Measurements from ENCODE around the gene GPANK1.

DNA sequence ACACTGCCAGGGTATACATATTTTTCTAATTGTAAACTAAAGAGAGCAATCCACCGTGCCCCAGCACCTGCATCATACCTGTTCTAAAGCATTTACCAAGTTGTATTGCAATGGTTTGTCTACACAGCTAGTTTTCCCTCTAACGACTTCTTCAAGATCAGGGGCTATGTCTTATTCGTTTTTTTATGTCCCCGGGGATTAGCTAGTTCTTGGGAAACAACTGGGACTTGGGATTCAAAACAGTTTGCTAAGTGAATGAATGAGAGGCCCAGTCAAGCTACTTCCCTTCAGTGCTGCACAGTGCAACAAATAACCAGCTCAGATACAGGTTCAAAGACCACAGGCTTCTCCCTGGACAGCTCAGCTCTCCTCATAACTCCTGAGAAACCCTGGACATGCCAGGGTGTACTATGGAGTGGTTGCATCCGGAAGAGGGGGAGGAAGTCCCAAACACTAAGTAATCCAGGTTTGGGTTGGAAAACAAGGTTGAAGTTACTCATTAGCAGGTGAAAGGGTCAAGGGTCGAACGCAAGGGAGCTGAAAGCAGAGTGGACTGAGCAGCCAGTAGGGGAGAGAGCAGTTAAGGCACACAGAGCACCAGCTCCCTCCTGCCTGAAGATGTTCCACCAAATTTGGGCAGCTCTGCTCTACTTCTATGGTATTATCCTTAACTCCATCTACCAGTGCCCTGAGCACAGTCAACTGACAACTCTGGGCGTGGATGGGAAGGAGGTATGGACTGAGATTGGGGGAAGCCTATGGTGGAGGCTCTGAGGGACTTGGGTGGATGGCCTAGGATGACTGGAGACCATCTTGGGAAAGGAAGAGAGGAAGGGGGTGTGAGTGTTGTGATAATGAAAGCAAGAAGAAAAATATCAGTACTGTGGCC lies 9.2 kb downstream of the GPANK1 start, which contains the start of gene APOM:
- TF ChIP-seq CTCF (IDR thresholded peaks at IDR 0.05 in 8 of 11, conservative IDR thresholded peaks at IDR 0.05 in 3 of 11) = no peak
- TF ChIP-seq POLR2AphosphoS5 (IDR thresholded peaks at IDR 0.05) = no peak

Measured in spleen (tissue), 7 donors.